GM18873 (cell line): ENCODE data around the gene KCNC2.
"Not testable (repeated sequence)": the region's sequence is repeated elsewhere in the genome, so short reads cannot be mapped to it uniquely, and the experiment has no call there.

Experiments
- ATAC-seq: cut with Tn5 transposase; IDR thresholded peaks from one replicate; pipeline ENCODE4 v1.9.1; 2021; ENCODE audit warnings: mild to moderate bottlenecking, moderate library complexity, moderate number of reproducible peaks; ENCODE audit not compliant: unreplicated experiment, low FRiP score

The KCNC2 gene

DNA sequence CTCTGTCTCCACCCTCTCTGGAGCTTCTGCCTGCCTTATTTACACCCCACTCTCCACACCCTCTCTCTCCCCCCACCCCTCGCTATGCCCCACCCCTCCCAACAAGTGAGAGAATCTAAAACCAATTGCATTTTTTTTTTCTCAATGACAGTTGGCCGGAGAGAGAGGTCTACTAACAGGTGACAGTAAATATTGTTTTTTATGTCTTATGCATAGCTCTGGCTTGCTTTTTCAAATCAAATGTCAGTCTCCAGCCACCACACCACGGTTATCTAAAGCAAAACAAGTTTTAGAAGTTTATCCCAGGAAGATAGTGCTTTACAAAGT lies at the start of gene KCNC2:
KCNC2 (minus strand) TSS at position 28 of the 327 bp plus-strand sequence.
- no peak for ATAC-seq

DNA sequence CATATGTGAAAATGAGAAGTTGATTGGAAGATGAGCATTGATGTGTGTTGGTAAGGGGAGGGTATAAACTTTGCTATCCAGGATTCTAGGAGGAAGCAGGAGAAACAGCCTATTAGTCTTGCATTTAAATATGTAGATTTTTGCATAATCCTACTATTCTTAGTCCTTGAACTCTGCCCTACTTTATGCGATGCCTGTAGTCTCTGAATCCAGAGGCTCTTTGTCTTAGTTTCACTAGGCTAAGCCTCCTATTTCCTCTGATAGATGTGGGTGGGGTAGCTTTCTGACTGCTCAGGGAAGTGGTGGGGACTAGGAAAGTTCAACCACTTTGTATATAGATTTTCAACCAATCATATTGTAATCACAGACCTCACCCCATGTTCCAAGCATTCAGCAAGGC lies 49.5 kb upstream of the KCNC2 start:
- no peak for ATAC-seq

GRCh38 chr12:75257510-75257909 lies 47.9 kb upstream of the KCNC2 start:
- no peak for ATAC-seq

DNA sequence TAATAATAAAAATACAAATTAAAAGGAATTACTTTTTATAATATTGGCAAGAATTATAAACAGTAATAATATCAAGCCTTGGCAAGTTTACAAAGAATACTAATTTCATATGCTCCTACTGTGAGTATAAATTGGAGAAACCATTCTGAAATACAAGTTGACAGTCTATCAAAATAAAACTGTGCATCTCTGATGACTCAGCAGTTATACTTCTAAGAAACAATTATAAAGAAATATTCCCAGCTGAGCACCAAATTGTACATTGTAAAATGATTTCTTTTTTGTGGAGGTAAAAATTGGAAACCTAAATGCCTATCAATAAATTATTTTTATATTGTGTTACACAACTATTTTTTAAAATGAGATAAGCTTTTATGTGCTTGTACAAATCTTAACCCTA lies 35.5 kb upstream of the KCNC2 start:
- ATAC-seq: no peak

DNA sequence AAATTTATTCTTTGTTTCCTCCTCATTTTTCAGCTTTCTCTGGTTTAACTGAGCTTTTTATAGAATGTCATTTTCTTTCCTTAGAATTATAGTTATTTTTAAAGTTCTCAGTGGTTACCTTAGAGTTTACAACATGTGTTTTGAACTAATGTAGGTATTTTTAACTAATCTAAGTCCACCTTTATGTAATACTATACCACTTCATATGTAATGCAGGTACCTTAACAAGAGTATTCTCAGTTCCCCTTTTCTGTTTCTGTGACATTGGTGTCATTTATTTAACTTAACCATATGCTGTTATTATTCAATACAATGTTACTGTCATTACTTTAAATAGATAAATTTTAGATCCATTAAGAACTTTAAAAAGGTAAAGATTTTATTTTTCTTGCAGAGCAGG lies 30.3 kb upstream of the KCNC2 start:
- ATAC-seq: peak; percentile 47

DNA sequence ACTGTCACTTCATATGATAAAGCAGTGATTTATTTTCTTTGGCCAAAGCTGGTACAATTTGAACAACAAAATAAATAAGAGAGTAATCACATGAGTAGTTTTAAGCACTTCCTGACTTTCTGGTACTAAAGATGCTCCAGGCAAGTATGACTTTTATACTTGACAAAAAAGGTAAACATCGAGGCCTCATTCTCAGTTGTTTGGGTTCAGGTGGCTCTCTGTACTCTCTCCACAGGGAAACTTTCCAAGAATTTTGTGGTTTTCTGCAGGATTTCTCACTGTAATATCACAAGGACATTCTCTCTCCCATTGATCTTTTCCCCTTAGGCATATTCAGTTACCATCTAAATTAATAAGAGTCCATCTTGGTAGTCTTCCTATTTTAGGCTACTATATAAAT lies 26.6 kb upstream of the KCNC2 start:
- no peak for ATAC-seq

GRCh38 chr12:75227132-75227531 lies 17.5 kb upstream of the KCNC2 start:
- no peak for ATAC-seq

DNA sequence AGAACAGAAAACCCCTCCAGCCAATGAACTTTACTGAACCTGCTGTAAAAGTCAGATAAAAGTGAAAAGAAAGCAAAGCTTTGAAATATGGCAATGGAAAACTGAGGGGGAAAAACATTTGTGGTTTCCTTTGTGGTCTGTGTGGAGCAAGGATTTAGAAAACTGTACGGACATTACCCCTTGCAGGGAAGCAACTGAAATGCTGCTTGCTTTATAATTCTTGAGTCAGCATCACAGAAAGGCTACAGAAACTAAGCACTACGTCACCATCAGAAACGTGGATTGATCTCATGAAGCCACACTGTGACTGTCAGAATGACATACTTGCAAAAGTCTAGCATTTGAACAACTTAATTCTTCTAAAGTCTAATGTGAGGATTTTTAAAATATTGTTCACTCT lies 2.4 kb upstream of the KCNC2 start:
- no peak for ATAC-seq

DNA sequence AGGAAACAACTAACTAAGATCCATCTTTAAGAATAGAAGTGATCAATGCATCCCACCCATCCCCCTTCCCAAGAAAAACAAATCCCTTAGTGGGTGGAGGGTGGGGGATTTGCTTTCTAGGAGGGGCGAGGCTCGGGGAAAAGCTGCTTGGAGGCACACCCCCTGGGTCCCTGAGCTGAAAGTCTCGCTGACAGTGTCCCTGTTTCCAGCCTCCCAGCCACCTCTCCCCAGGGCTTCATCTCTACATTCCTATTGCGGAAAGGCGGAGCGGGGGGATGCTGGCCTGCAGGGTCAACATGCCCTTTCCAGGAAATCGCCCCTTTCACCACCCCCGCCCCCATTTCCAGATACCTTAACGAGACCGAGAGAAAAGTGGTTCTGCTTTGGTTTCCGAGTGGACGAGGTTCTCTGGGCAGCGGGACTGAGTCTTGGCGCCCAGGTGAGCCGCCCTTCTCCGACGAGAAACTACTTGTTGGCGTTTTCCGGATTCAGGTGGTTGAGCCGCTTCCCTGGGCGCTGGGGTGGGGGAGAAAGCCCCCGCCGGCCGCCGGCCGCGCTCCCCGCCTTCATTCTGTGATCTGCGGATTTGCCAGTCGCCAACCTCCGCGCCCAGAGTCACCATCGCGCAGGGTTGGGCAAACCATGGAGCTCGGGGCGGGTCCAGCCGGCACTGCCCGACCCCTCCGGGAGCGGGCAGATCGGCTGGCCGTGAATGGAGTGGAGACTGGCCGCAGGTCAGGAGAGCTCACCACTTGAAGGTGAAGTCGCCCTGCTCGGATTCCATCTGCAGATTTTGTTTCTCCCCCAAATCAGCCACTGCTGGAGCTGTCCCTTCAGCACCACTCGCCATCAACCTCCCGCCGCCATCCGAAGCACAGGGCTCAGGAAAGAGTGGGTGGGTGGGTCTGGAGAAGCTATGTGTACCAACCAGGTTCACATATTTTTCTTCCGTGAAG lies 505 bp downstream of the KCNC2 start:
- ATAC-seq: no peak

DNA sequence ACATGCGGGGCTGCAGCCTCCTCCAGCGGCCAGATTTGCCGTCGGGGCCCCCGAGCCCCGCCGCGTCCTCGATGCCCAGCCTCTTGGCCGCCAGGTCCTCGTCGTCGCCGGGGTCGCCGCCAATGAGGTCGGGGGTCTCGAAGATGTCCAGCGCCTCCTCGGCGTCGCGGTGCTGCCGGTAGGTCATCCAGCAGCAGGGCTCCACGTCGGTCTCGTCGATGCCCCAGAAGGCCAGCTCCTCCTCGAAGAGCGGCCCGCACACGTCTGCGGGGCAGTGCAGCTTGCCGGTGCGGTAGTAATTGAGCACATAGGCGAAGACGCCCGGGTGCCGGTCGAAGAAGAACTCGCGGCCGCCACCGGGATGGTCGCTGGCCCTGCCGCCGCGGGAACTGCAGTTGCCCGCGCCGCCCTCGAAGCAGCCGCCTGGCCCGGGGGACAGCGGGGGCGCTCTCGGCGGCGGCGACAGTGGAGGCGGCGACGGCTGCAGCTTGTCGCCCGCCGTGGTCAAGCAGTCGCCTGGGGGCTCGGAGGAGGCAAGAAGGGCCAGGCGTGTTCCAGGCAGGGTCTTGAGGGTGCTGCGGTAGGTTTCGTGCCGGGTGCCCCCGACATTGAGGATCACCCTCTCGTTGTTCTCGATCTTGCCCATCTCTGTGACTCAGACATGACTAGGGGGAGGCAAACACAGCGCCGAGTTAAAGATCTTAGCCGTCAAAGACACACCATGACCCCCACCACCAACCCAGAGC lies 2.1 kb downstream of the KCNC2 start:
- ATAC-seq: no peak

- ATAC-seq: no peak
Observed at GRCh38 chr12:75205558-75205957, 4.1 kb downstream of the KCNC2 start.

- ATAC-seq: no peak
Observed at GRCh38 chr12:75196865-75197264, 12.8 kb downstream of the KCNC2 start.

DNA sequence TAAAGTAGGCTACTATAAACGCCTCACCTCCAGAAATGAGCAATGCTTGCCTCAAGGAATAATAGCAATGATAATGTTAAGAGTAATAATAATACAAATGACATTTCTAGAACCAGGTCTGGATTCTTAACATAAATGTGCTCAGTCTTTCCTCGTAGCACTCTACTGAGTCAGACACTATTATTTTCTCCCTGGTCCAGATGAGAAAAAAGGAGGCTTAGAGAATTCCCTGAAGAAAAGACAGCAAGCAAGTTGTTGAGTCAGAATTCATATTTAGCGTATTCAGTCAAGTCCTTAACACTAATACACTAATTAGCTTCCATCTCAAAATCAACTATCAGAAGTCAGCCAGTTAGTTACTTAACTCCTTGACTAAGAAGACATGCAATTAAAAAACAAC lies 13.2 kb downstream of the KCNC2 start:
- no peak for ATAC-seq

DNA sequence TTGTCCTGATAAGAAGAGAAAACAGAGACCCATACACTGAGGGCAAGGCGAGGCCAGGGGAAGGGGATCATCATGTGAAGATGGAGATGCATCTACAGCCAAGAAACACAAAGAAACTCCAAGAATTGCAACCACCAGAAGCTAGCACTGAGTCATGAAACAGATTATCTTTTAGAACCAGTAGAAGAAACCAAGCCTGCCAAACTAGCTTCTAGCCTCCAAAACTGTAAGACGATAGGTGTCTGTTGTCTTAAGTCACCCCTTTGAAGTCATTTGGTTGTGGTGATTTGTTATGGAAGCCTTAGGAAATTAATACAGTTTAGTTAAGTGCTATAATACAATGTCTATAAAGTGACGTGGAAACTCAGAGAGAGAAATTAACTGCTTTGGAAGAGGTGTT lies 15.4 kb downstream of the KCNC2 start:
- no peak for ATAC-seq

- ATAC-seq: no peak
Observed at GRCh38 chr12:75192196-75192595, 17.4 kb downstream of the KCNC2 start.

DNA sequence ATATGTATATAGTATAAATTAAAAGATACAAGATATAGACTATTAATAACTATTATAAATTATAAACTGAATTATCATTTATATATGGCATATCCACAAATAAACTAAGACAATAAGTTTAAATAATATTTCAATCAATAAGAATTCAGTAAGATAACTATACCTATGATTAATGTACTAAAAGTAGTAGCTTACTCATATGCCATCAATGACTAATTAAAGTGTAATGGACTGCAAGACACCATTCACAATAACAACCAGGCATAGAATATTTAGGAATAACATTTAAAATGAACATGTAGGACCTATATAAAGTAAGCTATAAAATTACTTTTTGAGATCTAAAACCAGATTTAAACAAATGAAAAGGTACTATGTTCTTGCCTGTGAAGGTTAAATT lies 18.8 kb downstream of the KCNC2 start:
- ATAC-seq: no peak

DNA sequence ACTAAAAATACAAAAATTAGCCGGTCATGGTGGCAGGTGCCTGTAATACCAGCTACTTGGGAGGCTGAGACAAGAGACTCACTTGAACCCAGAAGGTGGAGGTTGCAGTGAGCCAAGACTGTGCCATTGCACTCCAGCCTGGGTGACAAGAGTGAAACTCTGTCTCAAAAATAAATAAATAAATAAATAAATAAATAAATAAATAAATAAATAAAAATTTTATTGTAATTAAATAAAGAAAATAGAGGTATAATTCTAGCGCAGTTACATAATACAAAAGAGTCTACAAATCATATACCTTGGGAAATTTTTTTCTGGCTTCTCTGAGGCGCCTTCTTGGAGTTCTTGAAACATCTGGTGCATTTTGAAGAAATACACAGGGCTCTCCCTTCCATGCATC lies 23.8 kb downstream of the KCNC2 start:
- ATAC-seq: not testable (repeated sequence)

GRCh38 chr12:75184516-75184915 lies 25.1 kb downstream of the KCNC2 start:
- no peak for ATAC-seq

- ATAC-seq: no peak
Observed at GRCh38 chr12:75183967-75184366, 25.7 kb downstream of the KCNC2 start.

- peak; percentile 71 for ATAC-seq
Observed at GRCh38 chr12:75177997-75178396, 31.6 kb downstream of the KCNC2 start.

GRCh38 chr12:75172611-75173010 lies 37.0 kb downstream of the KCNC2 start:
- no peak for ATAC-seq
